K562 (cell line): Measurements from ENCODE around the gene OPCML. TPM values are rescaled to one million over a fixed set of nuclear protein-coding genes. Genes with fewer than 3 reads are reported as not detected.

Experiments used
- ATAC-seq: fragments of 200-7000 bp; cut with Tn5 transposase; 3 replicates; pipeline ENCODE4 v1.9.1; 2020; ENCODE audit warnings: moderate library complexity
- BruUV-seq: library from RNA; stranded (reverse); fragments of 400-500 nt; replicated peaks from 2 replicates; lab custom pipeline; 2021; lab: Mats Ljungman, UMichigan
- CTCF ChIA-PET: fragments of 300-600 bp; formaldehyde crosslinking; extraction: SDS; loops from one replicate; lab custom pipeline; 2021; ENCODE audit warnings: low intra/inter-chr PET ratio; lab: Yijun Ruan, JAX
- POLR2A ChIA-PET: fragments of 300-600, 350-650 bp; sonication (Branson Sonifier 250); formaldehyde crosslinking; extraction: SDS; loops from one replicate; lab custom pipeline; 2021; ENCODE audit warnings: antibody characterized with exemption, inconsistent platforms; lab: Yijun Ruan, JAX
- DNase-seq, 4 experiments: peaks; one replicate each; pipeline versions ENCODE4 v3.0.0 to v3.0.0-alpha.2; 2011 to 2018; ENCODE audit warnings: low spot score in 3 of 4, mixed read lengths in 3 of 4; ENCODE audit errors: extremely low read depth in 1 of 4
- FAIRE-seq: peaks from 2 replicates; lab custom pipeline; 2011; peaks lifted over from hg19 to GRCh38; lab: Jason Lieb, UNC
- H2AFZ ChIP-seq: 2 replicates; pipeline ENCODE4 v1.6.0; 2011; ENCODE audit warnings: low read depth, low read length, control low read depth, inconsistent platforms
- H3K27ac ChIP-seq: fragments of 200-600 bp; 3 replicates; pipeline ENCODE4 v1.8.0; 2011; ENCODE audit warnings: low read depth, mild to moderate bottlenecking, control low read depth, inconsistent platforms, low read length, moderate library complexity, mixed read lengths; ENCODE audit errors: extremely low read depth
- H3K27me3 ChIP-seq, 2 experiments: fragments of 300-600 bp in 1 of 2; 2 replicates in 1 of 2; 3 replicates in 1 of 2; pipeline versions ENCODE4 v1.6.0 to v1.8.0; 2011; ENCODE audit warnings: inconsistent platforms in 2 of 2, low read length in 2 of 2, mild to moderate bottlenecking in 1 of 2, mixed read lengths in 1 of 2, moderate library complexity in 1 of 2; ENCODE audit not compliant: control insufficient read depth in 2 of 2, insufficient read depth in 2 of 2
- H3K36me3 ChIP-seq: fragments of 300-600 bp; 3 replicates; pipeline ENCODE4 v1.8.0; 2011; ENCODE audit warnings: mild to moderate bottlenecking, low read length, inconsistent platforms; ENCODE audit not compliant: control insufficient read depth, insufficient read depth
- H3K4me1 ChIP-seq, 2 experiments: fragments of 200-600 bp in 1 of 2; replicated peaks in 1 of 2; 2 replicates in 1 of 2; 3 replicates in 1 of 2; pipeline versions ENCODE4 v1.5.1 to v1.8.0; 2011; ENCODE audit warnings: inconsistent platforms in 2 of 2, low read length in 2 of 2, mild to moderate bottlenecking in 1 of 2, mixed read lengths in 1 of 2, moderate library complexity in 1 of 2; ENCODE audit not compliant: control insufficient read depth in 2 of 2, insufficient read depth in 2 of 2
- H3K4me2 ChIP-seq: 2 replicates; pipeline ENCODE4 v1.6.1; 2011; ENCODE audit warnings: low read length, control low read depth, inconsistent platforms, mixed read lengths; ENCODE audit not compliant: insufficient read depth
- H3K4me3 ChIP-seq: fragments of 200-600 bp; sonication (generic), shearing (Covaris generic); 2 replicates; pipeline ENCODE4 v1.5.1; 2016; ENCODE audit warnings: control low read depth, inconsistent platforms
- H3K79me2 ChIP-seq: fragments of 200-600 bp; 3 replicates; pipeline ENCODE4 v1.8.0; 2011; ENCODE audit warnings: low read length, inconsistent platforms; ENCODE audit not compliant: control insufficient read depth, insufficient read depth
- H3K9ac ChIP-seq, 2 experiments: 2 replicates each; pipeline versions ENCODE4 v1.6.0 to v1.6.1; 2011; ENCODE audit warnings: low read depth in 2 of 2, low read length in 2 of 2, control low read depth in 1 of 2, inconsistent platforms in 1 of 2, mild to moderate bottlenecking in 1 of 2, mixed read lengths in 1 of 2; ENCODE audit not compliant: insufficient read depth in 1 of 2
- H3K9me1 ChIP-seq: one replicate; pipeline ENCODE4 v1.6.0; 2011; ENCODE audit warnings: inconsistent platforms, mild to moderate bottlenecking, low read length, moderate library complexity; ENCODE audit not compliant: control insufficient read depth, insufficient read depth
- H3K9me3 ChIP-seq: replicated peaks from 2 replicates; pipeline ENCODE4 v1.5.1; 2011; ENCODE audit warnings: low read depth, low read length, inconsistent platforms; ENCODE audit not compliant: control insufficient read depth, insufficient read depth
- H4K20me1 ChIP-seq: replicated peaks from 2 replicates; pipeline ENCODE4 v1.6.1; 2011; ENCODE audit warnings: low read length, inconsistent platforms, mixed read lengths; ENCODE audit not compliant: control insufficient read depth, insufficient read depth
- CBFA2T3 ChIP-seq: fragments of 450-650 bp; IDR thresholded peaks from 2 replicates; pipeline ENCODE4 v1.6.1; 2017
- CBX8 ChIP-seq: fragments of 200-600 bp; sonication (generic); IDR thresholded peaks from 2 replicates; pipeline ENCODE4 v1.6.1; 2012; ENCODE audit warnings: borderline replicate concordance, mixed run types, low read depth, mild to moderate bottlenecking, moderate library complexity, mixed read lengths, low read length, control low read depth, inconsistent platforms; ENCODE audit not compliant: poor library complexity, severe bottlenecking; ENCODE audit errors: extremely low read depth
- CHD2 ChIP-seq: IDR thresholded peaks from 2 replicates; pipeline ENCODE4 v1.6.1; 2011; ENCODE audit warnings: low read depth, low read length
- DDX20 ChIP-seq: fragments of 450-650 bp; IDR thresholded peaks from 2 replicates; pipeline ENCODE4 v1.6.1; 2016; ENCODE audit warnings: missing genetic modification characterization, low read depth, mild to moderate bottlenecking, missing compliant biosample characterization, moderate library complexity
- DPF2 ChIP-seq: fragments of 450-650 bp; IDR thresholded peaks from 2 replicates; pipeline ENCODE4 v1.6.1; 2016
- ETV6 ChIP-seq, 3 experiments: fragments of 150-350 bp in 1 of 3; sonication (generic) in 1 of 3; formaldehyde crosslinking in 1 of 3; IDR thresholded peaks; 2 replicates each; pipeline versions ENCODE4 v1.6.1 to v1.8.0; 2014 to 2022; ENCODE audit warnings: borderline replicate concordance in 2 of 3, low read depth in 2 of 3, antibody characterized with exemption in 1 of 3, low read length in 1 of 3, mild to moderate bottlenecking in 1 of 3, missing genetic modification reagents in 1 of 3
- JUN ChIP-seq, 2 experiments: sonication (generic) in 1 of 2; formaldehyde crosslinking in 1 of 2; IDR thresholded peaks; 2 replicates each; pipeline versions ENCODE4 v1.6.1 to v1.8.0; 2012 to 2022; ENCODE audit warnings: borderline replicate concordance in 2 of 2, mild to moderate bottlenecking in 2 of 2, improper control_type of control experiment in 1 of 2, low read depth in 1 of 2, low read length in 1 of 2, missing genetic modification reagents in 1 of 2
- MCM5 ChIP-seq: fragments of 450-650 bp; IDR thresholded peaks from 2 replicates; pipeline ENCODE4 v1.6.1; 2016; ENCODE audit warnings: low read depth
- MCM7 ChIP-seq, 2 experiments: fragments of 450-650 bp; IDR thresholded peaks; 2 replicates each; pipeline ENCODE4 v1.6.1; 2016 to 2018
- MIER1 ChIP-seq: fragments of 450-650 bp; IDR thresholded peaks from 2 replicates; pipeline ENCODE4 v1.6.1; 2016; ENCODE audit warnings: antibody characterized with exemption, mild to moderate bottlenecking, low read depth
- NCOR1 ChIP-seq: fragments of 450-650 bp; IDR thresholded peaks from 2 replicates; pipeline ENCODE4 v1.6.1; 2016; ENCODE audit warnings: mild to moderate bottlenecking, moderate library complexity
- PTRF ChIP-seq: fragments of 450-650 bp; IDR thresholded peaks from 2 replicates; pipeline ENCODE4 v1.6.1; 2016; ENCODE audit warnings: mild to moderate bottlenecking, missing genetic modification characterization, missing compliant biosample characterization
- ZBED1 ChIP-seq: IDR thresholded peaks from 2 replicates; pipeline ENCODE4 v1.6.1; 2014
- ZNF217 ChIP-seq: sonication (generic); formaldehyde crosslinking; IDR thresholded peaks from 2 replicates; pipeline ENCODE4 v1.8.0; 2022; ENCODE audit warnings: mild to moderate bottlenecking, missing genetic modification reagents
- ZNF311 ChIP-seq: fragments of 250-450 bp; sonication (Bioruptor Pico); IDR thresholded peaks from 2 replicates; pipeline ENCODE4 v1.4.0; 2020; ENCODE audit warnings: mild to moderate bottlenecking, moderate library complexity
- ZNF695 ChIP-seq: fragments of 450-650 bp; formaldehyde crosslinking; IDR thresholded peaks from 2 replicates; pipeline ENCODE4 v1.4.0; 2020; ENCODE audit warnings: mild to moderate bottlenecking, moderate library complexity
- WGBS: fragments of 100-300 bp; shearing (Covaris generic); methylation state at CpG from one replicate; pipeline ENCODE4 v1.1.6; 2016; ENCODE audit warnings: low coverage, mixed read lengths; ENCODE audit not compliant: insufficient coverage; ENCODE audit errors: missing lambda C conversion rate; 5-methylcytosine and 5-hydroxymethylcytosine counted together
- in situ Hi-C: fragments of 300-500 bp; cut with MboI; formaldehyde crosslinking; loops from 4 replicates; pipeline ENCODE4 v1.15.0; 2018; ENCODE audit warnings: inconsistent platforms, mixed read lengths
- intact Hi-C: fragments of 100-400 bp; cut with micrococcal nuclease; formaldehyde crosslinking; loops from 2 replicates; pipeline ENCODE4 v1.14.2; 2022
- polyA plus RNA-seq, 8 experiments: library from polyadenylated mRNA; depleted of rRNA in 4 of 8; stranded (reverse) in 5 of 8; unstranded in 3 of 8; fragments of >200 nt; fragmentation: Nextera tagmentation in 2 of 8; fragmentation: Illumina TruSeq in 1 of 8; extraction: Ambion mirVana in 2 of 8; extraction: Trizol in 1 of 8; gene quantifications; 2 replicates each; pipeline versions ENCODE4 v1.2.1 to v1.2.3, GENCODE V29; 2011 to 2014; ENCODE audit warnings: inconsistent platforms in 1 of 8, missing spikeins in 1 of 8
- total RNA-seq, 7 experiments: library from RNA; depleted of rRNA in 6 of 7; stranded (reverse); fragments of >200 nt in 6 of 7; fragmentation: Illumina TruSeq in 2 of 7; extraction: Trizol in 2 of 7; gene quantifications; 2 replicates each; pipeline versions ENCODE4 v1.2.1 to v1.2.3, GENCODE V29; 2011 to 2021; ENCODE audit warnings: low replicate concordance in 1 of 7
- TF ChIP-seq, protein P1 (sequence below): fragments of 250-450 bp; sonication (Bioruptor Pico); IDR thresholded peaks from 2 replicates; pipeline ENCODE4 v1.9.0; 2021; ENCODE audit warnings: mild to moderate bottlenecking
- TF ChIP-seq, protein P2 (sequence below): fragments of 250-450 bp; sonication (Bioruptor Pico); IDR thresholded peaks from 2 replicates; pipeline ENCODE4 v1.4.0; 2020; ENCODE audit warnings: mild to moderate bottlenecking, moderate library complexity
- TF ChIP-seq, protein P3 (sequence below): sonication (generic); formaldehyde crosslinking; IDR thresholded peaks from 2 replicates; pipeline ENCODE4 v1.8.1; 2023; ENCODE audit warnings: mild to moderate bottlenecking, missing genetic modification reagents
- TF ChIP-seq, protein P4 (sequence below): fragments of 250-450 bp; sonication (Bioruptor Pico); IDR thresholded peaks from 2 replicates; pipeline ENCODE4 v1.8.0; 2021; ENCODE audit warnings: moderate library complexity, mild to moderate bottlenecking, inconsistent platforms

Gene OPCML
- total and polyA plus RNA-seq, 9 of the 15 experiments (the other 6 are each of a cell fraction or from before 2014, with no cell fraction given): not detected

DNA sequence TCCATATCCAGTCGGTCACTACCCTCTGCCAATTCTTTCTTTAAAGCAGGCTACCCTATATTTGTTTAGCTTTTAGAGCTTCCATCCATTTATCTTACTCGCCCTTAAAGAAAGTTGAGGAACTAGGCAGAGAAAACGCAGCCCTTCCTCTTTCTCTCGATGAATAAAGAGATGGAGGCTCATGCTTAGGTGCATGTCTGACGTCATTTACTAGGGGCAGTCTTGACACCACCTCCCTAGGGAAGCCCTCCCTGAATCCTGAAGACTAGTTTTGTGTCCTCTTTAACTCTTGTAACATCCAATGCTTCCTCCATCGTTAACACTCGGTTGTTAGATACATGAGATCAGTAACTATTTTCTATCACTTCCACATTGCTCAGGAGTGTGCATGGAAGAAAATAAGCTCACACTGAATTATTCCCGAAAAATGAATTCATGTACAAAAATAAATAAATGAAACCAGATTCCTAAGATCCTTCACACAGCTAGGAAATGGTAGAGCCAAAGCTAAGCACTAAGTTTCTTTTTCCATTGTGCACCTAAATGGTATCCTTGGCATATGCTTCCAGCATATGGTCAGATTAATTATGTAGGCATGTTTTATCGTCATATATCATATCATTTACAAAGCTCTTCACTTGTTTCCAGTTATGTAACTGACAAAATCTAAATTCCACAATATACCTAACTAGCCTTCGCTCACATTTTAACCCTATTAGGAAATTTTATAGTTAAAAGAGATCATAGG lies 291.2 kb downstream of the OPCML start:
- Histone ChIP-seq H3K9ac (no peak overlapping the region), H2AFZ (no peak overlapping the region), H3K79me2 (no peaks in the 10 kb centered on the region), H4K20me1 (no peaks in the 10 kb centered on the region), H3K9me1 (no peaks in the 10 kb centered on the region), H3K36me3 (no peaks in the 10 kb centered on the region), H3K4me2 (no peak overlapping the region), H3K4me3 (no peak overlapping the region), H3K4me1 (no peaks in the 10 kb centered on the region), H3K27ac (no peak overlapping the region), H3K9me3 (no peaks in the 10 kb centered on the region), H3K27me3 (no peaks in the 10 kb centered on the region)
- in situ Hi-C loops: no loop called here
- under 1% methylated on average over 10 of the region's 10 CpGs for WGBS
- intact Hi-C loops: no loop called here
- POLR2A ChIA-PET: no interaction called here
- no peak for TF ChIP-seq MCM7 (IDR thresholded peaks at IDR 0.05)
- TF ChIP-seq JUN (IDR thresholded peaks at IDR 0.05; ENCODE audit: borderline replicate concordance, low read depth, low read length): no peak
- TF ChIP-seq JUN (CRISPR knock-in tag; IDR thresholded peaks at IDR 0.05; ENCODE audit: borderline replicate concordance): no peak
- TF ChIP-seq ZNF695: no peak
- TF ChIP-seq CHD2: no peak
- TF ChIP-seq, protein P1, sequence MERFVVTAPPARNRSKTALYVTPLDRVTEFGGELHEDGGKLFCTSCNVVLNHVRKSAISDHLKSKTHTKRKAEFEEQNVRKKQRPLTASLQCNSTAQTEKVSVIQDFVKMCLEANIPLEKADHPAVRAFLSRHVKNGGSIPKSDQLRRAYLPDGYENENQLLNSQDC (CRISPR knock-in tag): no peak
- TF ChIP-seq ZBED1: no peak
- no peak for TF ChIP-seq DPF2
- TF ChIP-seq, protein P2, sequence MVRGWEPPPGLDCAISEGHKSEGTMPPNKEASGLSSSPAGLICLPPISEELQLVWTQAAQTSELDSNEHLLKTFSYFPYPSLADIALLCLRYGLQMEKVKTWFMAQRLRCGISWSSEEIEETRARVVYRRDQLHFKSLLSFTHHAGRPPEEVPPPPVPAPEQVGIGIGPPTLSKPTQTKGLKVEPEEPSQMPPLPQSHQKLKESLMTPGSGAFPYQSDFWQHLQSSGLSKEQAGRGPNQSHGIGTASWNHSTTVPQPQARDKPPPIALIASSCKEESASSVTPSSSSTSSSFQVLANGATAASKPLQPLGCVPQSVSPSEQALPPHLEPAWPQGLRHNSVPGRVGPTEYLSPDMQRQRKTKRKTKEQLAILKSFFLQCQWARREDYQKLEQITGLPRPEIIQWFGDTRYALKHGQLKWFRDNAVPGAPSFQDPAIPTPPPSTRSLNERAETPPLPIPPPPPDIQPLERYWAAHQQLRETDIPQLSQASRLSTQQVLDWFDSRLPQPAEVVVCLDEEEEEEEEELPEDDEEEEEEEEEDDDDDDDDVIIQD: no peak
- no peak for TF ChIP-seq ZNF311 (CRISPR knock-in tag)
- TF ChIP-seq CBFA2T3: no peak
- TF ChIP-seq, protein P3, sequence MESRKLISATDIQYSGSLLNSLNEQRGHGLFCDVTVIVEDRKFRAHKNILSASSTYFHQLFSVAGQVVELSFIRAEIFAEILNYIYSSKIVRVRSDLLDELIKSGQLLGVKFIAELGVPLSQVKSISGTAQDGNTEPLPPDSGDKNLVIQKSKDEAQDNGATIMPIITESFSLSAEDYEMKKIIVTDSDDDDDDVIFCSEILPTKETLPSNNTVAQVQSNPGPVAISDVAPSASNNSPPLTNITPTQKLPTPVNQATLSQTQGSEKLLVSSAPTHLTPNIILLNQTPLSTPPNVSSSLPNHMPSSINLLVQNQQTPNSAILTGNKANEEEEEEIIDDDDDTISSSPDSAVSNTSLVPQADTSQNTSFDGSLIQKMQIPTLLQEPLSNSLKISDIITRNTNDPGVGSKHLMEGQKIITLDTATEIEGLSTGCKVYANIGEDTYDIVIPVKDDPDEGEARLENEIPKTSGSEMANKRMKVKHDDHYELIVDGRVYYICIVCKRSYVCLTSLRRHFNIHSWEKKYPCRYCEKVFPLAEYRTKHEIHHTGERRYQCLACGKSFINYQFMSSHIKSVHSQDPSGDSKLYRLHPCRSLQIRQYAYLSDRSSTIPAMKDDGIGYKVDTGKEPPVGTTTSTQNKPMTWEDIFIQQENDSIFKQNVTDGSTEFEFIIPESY (CRISPR knock-in tag): no peak
- no peak for TF ChIP-seq MCM5
- TF ChIP-seq ZNF217: no peak
- TF ChIP-seq NCOR1: no peak
- no peak for TF ChIP-seq PTRF (tag)
- no peak for TF ChIP-seq CBX8
- no peak for TF ChIP-seq ETV6 (IDR thresholded peaks at IDR 0.05; ENCODE audit: borderline replicate concordance in 1 of 2, low read depth in 2 of 2, low read length in 1 of 2)
- no peak for TF ChIP-seq ETV6 (CRISPR knock-in tag; IDR thresholded peaks at IDR 0.05; ENCODE audit: borderline replicate concordance)
- TF ChIP-seq DDX20 (tag): no peak
- TF ChIP-seq MIER1: no peak
- TF ChIP-seq, protein P4, sequence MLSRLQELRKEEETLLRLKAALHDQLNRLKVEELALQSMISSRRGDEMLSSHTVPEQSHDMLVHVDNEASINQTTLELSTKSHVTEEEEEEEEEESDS (CRISPR knock-in tag): no peak
- CTCF ChIA-PET: no interaction called here
- ATAC-seq (no peak), DNase-seq (no peak), FAIRE-seq (no peak)
- no TSS peak for BruUV-seq
